Chondrocyte (in vitro differentiated cells): ENCODE measurements around the gene AGK. TPM values are rescaled to one million over a fixed set of nuclear protein-coding genes. Genes with fewer than 3 reads are reported as not detected.
A peak's percentile ranks its signal among the peaks of the same experiment; 100 is the strongest.

ENCODE experiments used
- DNase-seq: peaks from one replicate; pipeline ENCODE4 v3.0.0; 2021; ENCODE audit warnings: mixed read lengths, low spot score
- H3K27ac Mint-ChIP-seq: one replicate; pipeline ENCODE4 v1.8.0; 2021; ENCODE audit warnings: mild to moderate bottlenecking, moderate library complexity, mixed read lengths; ENCODE audit not compliant: unreplicated experiment
- H3K27me3 Mint-ChIP-seq: 2 replicates; pipeline ENCODE4 v1.8.0; 2021; ENCODE audit warnings: low read depth, mixed read lengths
- H3K36me3 Mint-ChIP-seq: 2 replicates; pipeline ENCODE4 v1.8.0; 2021; ENCODE audit warnings: low read depth, mixed read lengths
- H3K4me1 Mint-ChIP-seq: 2 replicates; pipeline ENCODE4 v1.8.0; 2021; ENCODE audit warnings: low read depth, mild to moderate bottlenecking, mixed read lengths
- H3K4me3 Mint-ChIP-seq: one replicate; pipeline ENCODE4 v1.8.0; 2021; ENCODE audit warnings: mild to moderate bottlenecking, moderate library complexity, mixed read lengths; ENCODE audit not compliant: unreplicated experiment
- H3K9me3 Mint-ChIP-seq: 2 replicates; pipeline ENCODE4 v1.8.0; 2021; ENCODE audit warnings: low read depth, mixed read lengths
- CTCF ChIP-seq: fragments of 200-600 bp; sonication (generic); IDR thresholded peaks from 2 replicates; pipeline ENCODE4 v1.5.0; 2021; ENCODE audit warnings: antibody characterized with exemption, mild to moderate bottlenecking, moderate library complexity
- total RNA-seq: library from RNA; stranded (reverse); gene quantifications from 3 replicates; pipeline ENCODE4 v1.2.1, GENCODE V29; 2021

The AGK gene
- total RNA-seq, 1 donor from 2014 or later: 22.1 TPM

GRCh38 chr7:141527076-141527475 is 24.1 kb upstream of the AGK start:
- no peaks in the 10 kb centered on the region for H3K36me3 Mint-ChIP-seq
- no peak overlapping the region for H3K27ac Mint-ChIP-seq
- no peak for TF ChIP-seq CTCF
- no peak overlapping the region for H3K4me3 Mint-ChIP-seq
- peaks cover 27% of the 10 kb centered on the region for H3K27me3 Mint-ChIP-seq
- no peaks in the 10 kb centered on the region for H3K4me1 Mint-ChIP-seq
- H3K9me3 Mint-ChIP-seq: no peaks in the 10 kb centered on the region
- no peak for DNase-seq

- Mint-ChIP-seq H3K4me3 (no peak overlapping the region), H3K4me1 (peaks cover 4% of the 10 kb centered on the region), H3K9me3 (no peaks in the 10 kb centered on the region), H3K27me3 (peaks cover 23% of the 10 kb centered on the region), H3K27ac (no peak overlapping the region), H3K36me3 (no peaks in the 10 kb centered on the region)
- no peak for DNase-seq
- no peak for TF ChIP-seq CTCF
These were observed 22.8 kb upstream of the AGK start for GRCh38 chr7:141528399-141528798.

GRCh38 chr7:141533149-141533949 is 17.9 kb upstream of the AGK start:
- peaks cover 22% of the 10 kb centered on the region for H3K27me3 Mint-ChIP-seq
- H3K27ac Mint-ChIP-seq: peak overlapping the region; percentile 22
- no peak for DNase-seq
- H3K36me3 Mint-ChIP-seq: no peaks in the 10 kb centered on the region
- peak; percentile 96 for TF ChIP-seq CTCF
- H3K9me3 Mint-ChIP-seq: no peaks in the 10 kb centered on the region
- H3K4me3 Mint-ChIP-seq: peak overlapping the region; percentile 33
- H3K4me1 Mint-ChIP-seq: peaks cover 5% of the 10 kb centered on the region

GRCh38 chr7:141534757-141535737 is 16.2 kb upstream of the AGK start:
- TF ChIP-seq CTCF: no peak
- DNase-seq: no peak
- no peak overlapping the region for H3K27ac Mint-ChIP-seq
- no peaks in the 10 kb centered on the region for H3K9me3 Mint-ChIP-seq
- no peak overlapping the region for H3K4me3 Mint-ChIP-seq
- H3K4me1 Mint-ChIP-seq: peaks cover 5% of the 10 kb centered on the region
- H3K27me3 Mint-ChIP-seq: peaks cover 21% of the 10 kb centered on the region
- no peaks in the 10 kb centered on the region for H3K36me3 Mint-ChIP-seq

- peaks cover 35% of the 10 kb centered on the region for H3K27me3 Mint-ChIP-seq
- no peaks in the 10 kb centered on the region for H3K9me3 Mint-ChIP-seq
- no peak overlapping the region for H3K4me3 Mint-ChIP-seq
- peaks cover 5% of the 10 kb centered on the region for H3K4me1 Mint-ChIP-seq
- no peak for TF ChIP-seq CTCF
- H3K36me3 Mint-ChIP-seq: no peaks in the 10 kb centered on the region
- H3K27ac Mint-ChIP-seq: no peak overlapping the region
- DNase-seq: no peak
These were observed 13.3 kb upstream of the AGK start for GRCh38 chr7:141537906-141538305.
